DND-41 (cell line): ENCODE measurements around the gene PSME3IP1.

Experiments
- EZH2 ChIP-seq: IDR thresholded peaks from 3 replicates; pipeline ENCODE4 v1.6.1; 2012; ENCODE audit warnings: borderline replicate concordance, low read depth, mild to moderate bottlenecking, moderate library complexity, low read length, inconsistent platforms; ENCODE audit not compliant: severe bottlenecking
- TF ChIP-seq, protein P1 (sequence below): IDR thresholded peaks from 2 replicates; pipeline ENCODE4 v1.5.1; 2012; ENCODE audit warnings: borderline replicate concordance, low read length, moderate library complexity, mild to moderate bottlenecking; ENCODE audit not compliant: poor library complexity, severe bottlenecking; ENCODE audit errors: extremely low read depth

DNA sequence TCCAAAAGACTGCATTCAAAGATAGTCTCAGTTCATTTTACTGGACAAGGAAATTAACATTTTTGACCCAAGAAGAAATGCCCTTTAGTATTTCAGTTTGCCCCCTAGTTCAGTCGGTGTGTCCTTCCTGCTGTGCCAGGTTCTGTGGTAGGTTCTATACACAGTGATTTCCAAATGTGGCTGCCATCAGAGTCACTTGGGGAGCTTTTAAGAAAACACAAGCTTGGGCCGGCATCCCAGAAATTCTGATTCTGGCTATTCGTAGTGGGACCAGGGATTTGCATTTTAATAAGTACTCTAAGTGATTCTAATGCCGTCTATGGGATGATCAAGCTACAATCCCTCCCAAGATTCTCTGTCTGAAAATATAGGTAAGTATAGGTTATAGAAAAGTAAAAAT is 10.4 kb upstream of the PSME3IP1 start:
- TF ChIP-seq, protein P1, sequence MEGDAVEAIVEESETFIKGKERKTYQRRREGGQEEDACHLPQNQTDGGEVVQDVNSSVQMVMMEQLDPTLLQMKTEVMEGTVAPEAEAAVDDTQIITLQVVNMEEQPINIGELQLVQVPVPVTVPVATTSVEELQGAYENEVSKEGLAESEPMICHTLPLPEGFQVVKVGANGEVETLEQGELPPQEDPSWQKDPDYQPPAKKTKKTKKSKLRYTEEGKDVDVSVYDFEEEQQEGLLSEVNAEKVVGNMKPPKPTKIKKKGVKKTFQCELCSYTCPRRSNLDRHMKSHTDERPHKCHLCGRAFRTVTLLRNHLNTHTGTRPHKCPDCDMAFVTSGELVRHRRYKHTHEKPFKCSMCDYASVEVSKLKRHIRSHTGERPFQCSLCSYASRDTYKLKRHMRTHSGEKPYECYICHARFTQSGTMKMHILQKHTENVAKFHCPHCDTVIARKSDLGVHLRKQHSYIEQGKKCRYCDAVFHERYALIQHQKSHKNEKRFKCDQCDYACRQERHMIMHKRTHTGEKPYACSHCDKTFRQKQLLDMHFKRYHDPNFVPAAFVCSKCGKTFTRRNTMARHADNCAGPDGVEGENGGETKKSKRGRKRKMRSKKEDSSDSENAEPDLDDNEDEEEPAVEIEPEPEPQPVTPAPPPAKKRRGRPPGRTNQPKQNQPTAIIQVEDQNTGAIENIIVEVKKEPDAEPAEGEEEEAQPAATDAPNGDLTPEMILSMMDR: no peak
- TF ChIP-seq EZH2: no peak
